GM19193 (cell line): ENCODE results near the gene OR2T27.
"Not testable (repeated sequence)": the region's sequence is repeated elsewhere in the genome, so short reads cannot be mapped to it uniquely, and the experiment has no call there.

Experiments used
- POLR2A ChIP-seq: IDR thresholded peaks from 4 replicates; pipeline ENCODE4 v1.6.1; 2011; ENCODE audit not compliant: insufficient read depth, insufficient read length; ENCODE audit errors: extremely low read depth

Gene OR2T27

GRCh38 chr1:248655354-248655753, at the start of gene OR2T27:
TSS of gene OR2T27 (minus strand) at chr1:248655528. CDS start at chr1:248650884, 4,644 bp downstream.
- not testable (repeated sequence) for TF ChIP-seq POLR2A

GRCh38 chr1:248704606-248705005, 49.3 kb upstream of the OR2T27 start:
- no peak for TF ChIP-seq POLR2A

GRCh38 chr1:248703674-248704073, 48.3 kb upstream of the OR2T27 start:
- TF ChIP-seq POLR2A: no peak

GRCh38 chr1:248702714-248703113, 47.4 kb upstream of the OR2T27 start, which contains the start of gene OR14I1:
TSS of gene OR14I1 (minus strand) at chr1:248702766.
- no peak for TF ChIP-seq POLR2A

GRCh38 chr1:248699099-248699498, 43.8 kb upstream of the OR2T27 start:
- TF ChIP-seq POLR2A: no peak

- TF ChIP-seq POLR2A: no peak
Measured at GRCh38 chr1:248697907-248698306, 42.6 kb upstream of the OR2T27 start.

GRCh38 chr1:248696774-248697173, 41.4 kb upstream of the OR2T27 start:
- no peak for TF ChIP-seq POLR2A

- no peak for TF ChIP-seq POLR2A
Measured at GRCh38 chr1:248696261-248696660, 40.9 kb upstream of the OR2T27 start.

GRCh38 chr1:248695451-248696132, 40.3 kb upstream of the OR2T27 start:
- no peak for TF ChIP-seq POLR2A

- TF ChIP-seq POLR2A: no peak
Measured at GRCh38 chr1:248691567-248692155, 36.3 kb upstream of the OR2T27 start.

- no peak for TF ChIP-seq POLR2A
Measured at GRCh38 chr1:248688527-248689298, 33.4 kb upstream of the OR2T27 start.

- TF ChIP-seq POLR2A: no peak
Measured at GRCh38 chr1:248686815-248687214, 31.5 kb upstream of the OR2T27 start.

GRCh38 chr1:248681651-248682050, 26.3 kb upstream of the OR2T27 start:
- no peak for TF ChIP-seq POLR2A

- TF ChIP-seq POLR2A: no peak
Measured at GRCh38 chr1:248670003-248670402, 14.7 kb upstream of the OR2T27 start.

GRCh38 chr1:248645178-248645577, 10.2 kb downstream of the OR2T27 start, which contains the start of gene OR2T35:
TSS of gene OR2T35 (minus strand) at chr1:248645278. CDS start at chr1:248639258, 6,020 bp downstream.
- TF ChIP-seq POLR2A: not testable (repeated sequence)
